Gastroesophageal sphincter (tissue), 4 donors: ENCODE data around the gene PPP1R3A. TPM values are rescaled to one million over a fixed set of nuclear protein-coding genes. Genes with fewer than 3 reads are reported as not detected.

Experiments used
- ATAC-seq: fragments of 150-250 bp; one replicate; pipeline ENCODE4 v1.9.1; 2016; ENCODE audit warnings: mild to moderate bottlenecking, moderate library complexity
- H3K27ac ChIP-seq, 4 donors: fragments of 200-600 bp; sonication (generic) in 3 of 4; 1 replicate in 3 of 4; 2 replicates in 1 of 4; pipeline ENCODE4 v1.5.1; 2016 to 2019
- H3K27me3 ChIP-seq: fragments of 200-600 bp; sonication (generic); one replicate; pipeline ENCODE4 v1.5.1; 2019
- H3K36me3 ChIP-seq, 2 donors: fragments of 200-600 bp; sonication (generic); one replicate each; pipeline ENCODE4 v1.5.1; 2019; ENCODE audit warnings: control low read depth in 1 of 2
- H3K4me1 ChIP-seq, 3 donors: fragments of 200-600 bp; sonication (generic); 1 replicate in 2 of 3; 2 replicates in 1 of 3; pipeline ENCODE4 v1.5.1; 2016 to 2019; ENCODE audit warnings: control low read depth in 2 of 3
- H3K4me3 ChIP-seq, 2 donors: fragments of 200-600 bp; sonication (generic); one replicate each; pipeline ENCODE4 v1.5.1; 2019; ENCODE audit warnings: mild to moderate bottlenecking in 1 of 2, moderate library complexity in 1 of 2
- H3K9me3 ChIP-seq, 3 donors: fragments of 200-600 bp; sonication (generic); one replicate each; pipeline ENCODE4 v1.5.1; 2017 to 2019; ENCODE audit warnings: control low read depth in 2 of 3
- CTCF ChIP-seq, 4 experiments: fragments of 200-600 bp in 2 of 4; fragments of 450-650 bp in 2 of 4; sonication (generic) in 1 of 4; IDR thresholded peaks; one replicate each; pipeline ENCODE4 v1.5.1; 2017 to 2019; ENCODE audit warnings: antibody characterized with exemption in 4 of 4, mild to moderate bottlenecking in 2 of 4, moderate library complexity in 2 of 4
- EP300 ChIP-seq: sonication (generic); formaldehyde crosslinking; IDR thresholded peaks from one replicate; pipeline ENCODE4 v1.6.1; 2017; ENCODE audit warnings: antibody characterized with exemption, mild to moderate bottlenecking
- POLR2A ChIP-seq, 2 donors: fragments of 450-650 bp; IDR thresholded peaks; one replicate each; pipeline ENCODE4 v1.6.1; 2017; ENCODE audit warnings: antibody characterized with exemption in 2 of 2, mild to moderate bottlenecking in 2 of 2, moderate library complexity in 1 of 2
- POLR2AphosphoS5 ChIP-seq: sonication (generic); formaldehyde crosslinking; IDR thresholded peaks from one replicate; pipeline ENCODE4 v1.6.1; 2017; ENCODE audit warnings: antibody characterized with exemption
- WGBS, 2 donors: methylation state at CpG; one replicate each; pipeline ENCODE4 v1.1.5; 2018; ENCODE audit warnings: low coverage in 1 of 2; 5-methylcytosine and 5-hydroxymethylcytosine counted together
- total RNA-seq, 4 donors: library from RNA; depleted of rRNA; stranded (reverse); fragments of >200 nt; gene quantifications; one replicate each; pipeline ENCODE4 v1.1.0, GENCODE V29; 2016

Gene PPP1R3A
- total RNA-seq, 4 donors from 2014 or later, result 0.54 TPM; not detected in 3

- no peaks in the 10 kb centered on the region for H3K9me3 ChIP-seq
- H3K36me3 ChIP-seq, result no peaks in the 10 kb centered on the region
- ATAC-seq, result no peak
- H3K27ac ChIP-seq, result no peak overlapping the region
- TF ChIP-seq POLR2A (IDR thresholded peaks at IDR 0.05) (no peak), EP300 (no peak), CTCF (IDR thresholded peaks at IDR 0.05) (no peak), POLR2AphosphoS5 (no peak)
- no peaks in the 10 kb centered on the region for H3K27me3 ChIP-seq
- WGBS, 2 donors, result 92 to 100% methylated on average over 1 of the region's 1 CpG
- H3K4me1 ChIP-seq, result no peaks in the 10 kb centered on the region
- no peak overlapping the region for H3K4me3 ChIP-seq
These were observed 35.7 kb downstream of the PPP1R3A start for GRCh38 chr7:113883096-113883495.

- Histone ChIP-seq H3K4me3 (no peak overlapping the region), H3K4me1 (no peaks in the 10 kb centered on the region), H3K9me3 (no peaks in the 10 kb centered on the region), H3K27me3 (no peaks in the 10 kb centered on the region), H3K36me3 (no peaks in the 10 kb centered on the region), H3K27ac (no peak overlapping the region)
- WGBS, 2 donors, result 45 to 55% methylated on average over 2 to 3 of the region's 3 CpGs
- ATAC-seq, result no peak
- TF ChIP-seq CTCF (IDR thresholded peaks at IDR 0.05), result no peak
- no peak for TF ChIP-seq EP300
- no peak for TF ChIP-seq POLR2A (IDR thresholded peaks at IDR 0.05)
- no peak for TF ChIP-seq POLR2AphosphoS5
These were observed 38.2 kb downstream of the PPP1R3A start for GRCh38 chr7:113880559-113880958.

- Histone ChIP-seq H3K4me3 (no peak overlapping the region), H3K4me1 (no peaks in the 10 kb centered on the region), H3K36me3 (no peaks in the 10 kb centered on the region), H3K27me3 (no peaks in the 10 kb centered on the region), H3K9me3 (no peaks in the 10 kb centered on the region), H3K27ac (no peak overlapping the region)
- TF ChIP-seq CTCF (IDR thresholded peaks at IDR 0.05) (no peak), POLR2AphosphoS5 (no peak), POLR2A (IDR thresholded peaks at IDR 0.05) (no peak), EP300 (no peak)
- 82 to 89% methylated on average over 2 to 7 of the region's 7 CpGs for WGBS, 2 donors
- ATAC-seq, result no peak
These were observed 40.3 kb downstream of the PPP1R3A start for GRCh38 chr7:113878394-113878992.

- Histone ChIP-seq H3K27me3 (no peaks in the 10 kb centered on the region), H3K9me3 (no peaks in the 10 kb centered on the region), H3K27ac (no peak overlapping the region), H3K36me3 (no peaks in the 10 kb centered on the region), H3K4me1 (no peaks in the 10 kb centered on the region), H3K4me3 (no peak overlapping the region)
- no peak for ATAC-seq
- TF ChIP-seq CTCF (IDR thresholded peaks at IDR 0.05) (no peak), POLR2AphosphoS5 (no peak), POLR2A (IDR thresholded peaks at IDR 0.05) (no peak), EP300 (no peak)
- WGBS, 2 donors, result 89 to 95% methylated on average over 2 of the region's 2 CpGs
These were observed 43.6 kb downstream of the PPP1R3A start for GRCh38 chr7:113875224-113875623.

GRCh38 chr7:113873554-113874151, 45.2 kb downstream of the PPP1R3A start:
- Histone ChIP-seq H3K27ac (no peak overlapping the region), H3K4me3 (no peak overlapping the region), H3K36me3 (no peaks in the 10 kb centered on the region), H3K27me3 (no peaks in the 10 kb centered on the region), H3K9me3 (no peaks in the 10 kb centered on the region), H3K4me1 (no peaks in the 10 kb centered on the region)
- 80 to 87% methylated on average over 2 of the region's 2 CpGs for WGBS, 2 donors
- TF ChIP-seq EP300 (no peak), POLR2A (IDR thresholded peaks at IDR 0.05) (no peak), CTCF (IDR thresholded peaks at IDR 0.05) (no peak), POLR2AphosphoS5 (no peak)
- ATAC-seq, result no peak
